Measurements from ENCODE around the gene SNTG2. TPM values are rescaled to one million over a fixed set of nuclear protein-coding genes. Genes with fewer than 3 reads are reported as not detected.

SNTG2 gene
- total RNA-seq, 4 donors from 2014 or later: 9.0 to 44.6 (median 30.8) TPM

GRCh38 chr2:915979-916378 is 34.7 kb upstream of the SNTG2 start:
- DNase-seq (ENCODE audit: low spot score in 2 of 2): no peak
- Histone ChIP-seq H3K9me3 (no peaks in the 10 kb centered on the region), H3K36me3 (no peaks in the 10 kb centered on the region), H3K27ac (no peak overlapping the region), H3K4me3 (no peak overlapping the region), H3K27me3 (no peaks in the 10 kb centered on the region), H3K4me1 (no peaks in the 10 kb centered on the region)
- TF ChIP-seq, protein P1, sequence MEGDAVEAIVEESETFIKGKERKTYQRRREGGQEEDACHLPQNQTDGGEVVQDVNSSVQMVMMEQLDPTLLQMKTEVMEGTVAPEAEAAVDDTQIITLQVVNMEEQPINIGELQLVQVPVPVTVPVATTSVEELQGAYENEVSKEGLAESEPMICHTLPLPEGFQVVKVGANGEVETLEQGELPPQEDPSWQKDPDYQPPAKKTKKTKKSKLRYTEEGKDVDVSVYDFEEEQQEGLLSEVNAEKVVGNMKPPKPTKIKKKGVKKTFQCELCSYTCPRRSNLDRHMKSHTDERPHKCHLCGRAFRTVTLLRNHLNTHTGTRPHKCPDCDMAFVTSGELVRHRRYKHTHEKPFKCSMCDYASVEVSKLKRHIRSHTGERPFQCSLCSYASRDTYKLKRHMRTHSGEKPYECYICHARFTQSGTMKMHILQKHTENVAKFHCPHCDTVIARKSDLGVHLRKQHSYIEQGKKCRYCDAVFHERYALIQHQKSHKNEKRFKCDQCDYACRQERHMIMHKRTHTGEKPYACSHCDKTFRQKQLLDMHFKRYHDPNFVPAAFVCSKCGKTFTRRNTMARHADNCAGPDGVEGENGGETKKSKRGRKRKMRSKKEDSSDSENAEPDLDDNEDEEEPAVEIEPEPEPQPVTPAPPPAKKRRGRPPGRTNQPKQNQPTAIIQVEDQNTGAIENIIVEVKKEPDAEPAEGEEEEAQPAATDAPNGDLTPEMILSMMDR (IDR thresholded peaks at IDR 0.05): no peak
- TF ChIP-seq POLR2A (IDR thresholded peaks at IDR 0.05) (no peak), EP300 (IDR thresholded peaks at IDR 0.05) (no peak)
- WGBS, 2 donors: 89 to 91% methylated on average over 14 of the region's 14 CpGs

GRCh38 chr2:916935-917334 is 33.7 kb upstream of the SNTG2 start:
- Histone ChIP-seq H3K4me3 (no peak overlapping the region), H3K27ac (no peak overlapping the region), H3K9me3 (no peaks in the 10 kb centered on the region), H3K27me3 (no peaks in the 10 kb centered on the region), H3K36me3 (no peaks in the 10 kb centered on the region), H3K4me1 (no peaks in the 10 kb centered on the region)
- DNase-seq (ENCODE audit: low spot score in 2 of 2): no peak
- TF ChIP-seq EP300 (IDR thresholded peaks at IDR 0.05): no peak
- WGBS, 2 donors: 89 to 96% methylated on average over 7 of the region's 7 CpGs

DNA sequence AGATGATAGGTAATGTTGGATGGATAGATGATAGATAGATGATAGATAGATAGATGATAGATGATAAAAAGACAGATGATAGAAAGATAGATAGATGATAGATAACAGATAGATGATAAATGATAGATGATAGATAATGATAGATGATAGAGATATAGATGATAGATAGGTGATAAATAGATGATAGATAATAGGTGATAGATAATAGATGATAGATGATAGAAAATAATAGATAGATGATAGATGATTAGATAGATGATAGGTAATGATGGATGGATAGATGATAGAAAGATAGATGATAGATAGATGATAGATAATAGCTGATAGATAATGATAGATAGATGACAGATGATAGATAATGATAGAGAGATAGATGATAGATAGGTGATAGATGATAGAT is 31.0 kb upstream of the SNTG2 start:
- Histone ChIP-seq H3K27me3 (no peaks in the 10 kb centered on the region), H3K4me1 (no peaks in the 10 kb centered on the region), H3K9me3 (no peaks in the 10 kb centered on the region), H3K36me3 (no peaks in the 10 kb centered on the region), H3K27ac (no peak overlapping the region), H3K4me3 (no peak overlapping the region)
- TF ChIP-seq EP300 (IDR thresholded peaks at IDR 0.05) (no peak), POLR2A (IDR thresholded peaks at IDR 0.05) (no peak)
- TF ChIP-seq, protein P1 (IDR thresholded peaks at IDR 0.05): no peak
- DNase-seq (ENCODE audit: low spot score in 2 of 2): no peak

GRCh38 chr2:920573-920972 is 30.1 kb upstream of the SNTG2 start:
- Histone ChIP-seq H3K36me3 (no peaks in the 10 kb centered on the region), H3K27me3 (no peaks in the 10 kb centered on the region), H3K4me1 (no peaks in the 10 kb centered on the region), H3K9me3 (no peaks in the 10 kb centered on the region), H3K4me3 (no peak overlapping the region), H3K27ac (no peak overlapping the region)
- 84 to 94% methylated on average over 11 of the region's 11 CpGs for WGBS, 2 donors
- no peak for TF ChIP-seq EP300 (IDR thresholded peaks at IDR 0.05)
- TF ChIP-seq, protein P1 (IDR thresholded peaks at IDR 0.05): no peak
- TF ChIP-seq POLR2A (IDR thresholded peaks at IDR 0.05): no peak
- DNase-seq (ENCODE audit: low spot score in 2 of 2): no peak

- 90 to 91% methylated on average over 13 of the region's 13 CpGs for WGBS, 2 donors
- no peak overlapping the region for H3K4me3 ChIP-seq
Measured at GRCh38 chr2:920999-921398, 29.6 kb upstream of the SNTG2 start.

More at GRCh38 chr2:920999-921398, 29.6 kb upstream of the SNTG2 start:
- Histone ChIP-seq H3K36me3 (no peaks in the 10 kb centered on the region), H3K4me1 (no peaks in the 10 kb centered on the region), H3K27ac (no peak overlapping the region), H3K27me3 (no peaks in the 10 kb centered on the region), H3K9me3 (no peaks in the 10 kb centered on the region)
- DNase-seq (ENCODE audit: low spot score in 2 of 2): no peak
- no peak for TF ChIP-seq EP300 (IDR thresholded peaks at IDR 0.05)
- no peak for TF ChIP-seq POLR2A (IDR thresholded peaks at IDR 0.05)
- TF ChIP-seq, protein P1 (IDR thresholded peaks at IDR 0.05): no peak

All from tibial nerve (tissue), 4 donors.